ENCODE results near the gene PRICKLE1.

PRICKLE1 gene

GRCh38 chr12:42586268-42586667 lies 3.3 kb downstream of the PRICKLE1 start:
- H3K4me3 ChIP-seq (ENCODE audit: low read depth, low read length) = peak overlapping the region; percentile 9
- TF ChIP-seq, protein P1, sequence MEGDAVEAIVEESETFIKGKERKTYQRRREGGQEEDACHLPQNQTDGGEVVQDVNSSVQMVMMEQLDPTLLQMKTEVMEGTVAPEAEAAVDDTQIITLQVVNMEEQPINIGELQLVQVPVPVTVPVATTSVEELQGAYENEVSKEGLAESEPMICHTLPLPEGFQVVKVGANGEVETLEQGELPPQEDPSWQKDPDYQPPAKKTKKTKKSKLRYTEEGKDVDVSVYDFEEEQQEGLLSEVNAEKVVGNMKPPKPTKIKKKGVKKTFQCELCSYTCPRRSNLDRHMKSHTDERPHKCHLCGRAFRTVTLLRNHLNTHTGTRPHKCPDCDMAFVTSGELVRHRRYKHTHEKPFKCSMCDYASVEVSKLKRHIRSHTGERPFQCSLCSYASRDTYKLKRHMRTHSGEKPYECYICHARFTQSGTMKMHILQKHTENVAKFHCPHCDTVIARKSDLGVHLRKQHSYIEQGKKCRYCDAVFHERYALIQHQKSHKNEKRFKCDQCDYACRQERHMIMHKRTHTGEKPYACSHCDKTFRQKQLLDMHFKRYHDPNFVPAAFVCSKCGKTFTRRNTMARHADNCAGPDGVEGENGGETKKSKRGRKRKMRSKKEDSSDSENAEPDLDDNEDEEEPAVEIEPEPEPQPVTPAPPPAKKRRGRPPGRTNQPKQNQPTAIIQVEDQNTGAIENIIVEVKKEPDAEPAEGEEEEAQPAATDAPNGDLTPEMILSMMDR (IDR thresholded peaks at IDR 0.05; ENCODE audit: low read depth, low read length) = peak; percentile 50
- DNase-seq (ENCODE audit: low read depth, low spot score) = no peak
- in situ Hi-C loops (cut with HindIII; ENCODE audit: low sequenced_read_pairs) = no loop called here

- DNase-seq (ENCODE audit: low read depth, low spot score) = no peak
Measured at GRCh38 chr12:42585841-42586216, 3.7 kb downstream of the PRICKLE1 start.

GRCh38 chr12:42585154-42585840 lies 4.2 kb downstream of the PRICKLE1 start:
- TF ChIP-seq, protein P1 (IDR thresholded peaks at IDR 0.05; ENCODE audit: low read depth, low read length) = no peak
- H3K4me3 ChIP-seq (ENCODE audit: low read depth, low read length) = no peak overlapping the region
- in situ Hi-C loops (cut with HindIII; ENCODE audit: low sequenced_read_pairs) = no loop called here
- no peak for DNase-seq (ENCODE audit: low read depth, low spot score)

More at GRCh38 chr12:42585841-42586216, 3.7 kb downstream of the PRICKLE1 start:
- TF ChIP-seq, protein P1 (IDR thresholded peaks at IDR 0.05; ENCODE audit: low read depth, low read length) = no peak
- in situ Hi-C loops (cut with HindIII; ENCODE audit: low sequenced_read_pairs) = no loop called here
- no peak overlapping the region for H3K4me3 ChIP-seq (ENCODE audit: low read depth, low read length)

DNA sequence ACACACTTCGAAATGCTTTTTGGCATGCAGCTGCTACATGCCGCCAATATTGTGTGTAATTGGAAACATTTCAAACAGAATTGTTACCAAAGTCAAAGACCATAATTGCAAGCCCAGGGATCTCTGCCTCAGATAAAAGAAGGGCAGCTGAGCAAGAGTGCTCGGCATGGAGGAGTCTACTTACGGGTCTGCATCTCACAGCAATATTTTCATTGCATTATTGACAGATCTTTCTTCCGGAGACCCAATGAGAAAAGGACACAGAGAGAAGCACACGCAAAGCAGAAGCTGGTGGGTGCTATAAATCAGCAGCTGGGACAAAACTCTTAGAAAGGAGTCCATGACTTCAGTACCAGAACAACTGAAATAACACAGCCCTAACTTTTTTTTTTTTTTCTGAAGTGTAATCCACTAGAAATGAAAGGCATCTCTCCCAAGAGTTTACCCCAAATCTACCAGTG lies 4.9 kb downstream of the PRICKLE1 start:
- TF ChIP-seq, protein P1 (IDR thresholded peaks at IDR 0.05; ENCODE audit: low read depth, low read length) = no peak
- in situ Hi-C loops (cut with HindIII; ENCODE audit: low sequenced_read_pairs) = no loop called here
- DNase-seq (ENCODE audit: low read depth, low spot score) = peak; percentile 24
- H3K4me3 ChIP-seq (ENCODE audit: low read depth, low read length) = no peak overlapping the region

DNA sequence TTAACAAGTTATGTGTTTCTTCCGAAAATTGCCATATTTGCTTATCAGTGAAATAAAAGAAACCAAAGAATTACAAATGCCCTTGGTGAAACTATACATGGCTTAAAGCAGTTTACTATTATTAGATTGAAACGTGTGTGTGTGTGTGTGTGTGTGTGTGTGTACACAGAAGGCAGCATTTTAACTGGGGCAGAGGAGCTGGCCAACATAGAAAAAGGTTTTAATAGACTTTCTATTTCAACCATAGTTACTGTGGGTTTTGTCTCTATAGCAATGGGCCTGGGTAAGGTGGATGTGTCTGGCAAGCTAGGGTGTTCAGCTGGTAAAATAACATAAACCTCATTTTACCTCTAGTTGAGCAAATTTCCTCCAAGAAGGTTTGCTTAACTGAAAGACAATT lies 6.5 kb downstream of the PRICKLE1 start:
- in situ Hi-C loops (cut with HindIII; ENCODE audit: low sequenced_read_pairs) = no loop called here
- no peak overlapping the region for H3K4me3 ChIP-seq (ENCODE audit: low read depth, low read length)
- no peak for DNase-seq (ENCODE audit: low read depth, low spot score)
- TF ChIP-seq, protein P1 (IDR thresholded peaks at IDR 0.05; ENCODE audit: low read depth, low read length) = no peak

DNA sequence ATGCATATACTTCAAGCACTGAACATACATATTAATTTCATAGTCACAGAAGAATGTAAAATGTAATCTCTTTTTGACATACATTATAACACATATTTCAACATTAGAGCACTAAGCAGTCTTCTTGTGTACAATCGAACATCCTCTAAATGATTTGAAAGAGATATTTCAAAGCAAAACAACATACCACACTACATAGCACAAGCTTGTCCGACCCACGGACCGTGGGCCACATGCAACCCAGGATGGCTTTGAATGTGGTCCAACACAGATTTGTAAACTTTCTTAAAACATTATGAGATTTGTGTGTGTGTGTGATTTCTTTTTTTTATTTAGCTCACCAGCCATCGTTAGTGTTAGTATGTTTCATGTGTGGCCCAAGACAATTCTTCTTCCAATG lies 7.0 kb downstream of the PRICKLE1 start:
- in situ Hi-C loops (cut with HindIII; ENCODE audit: low sequenced_read_pairs) = no loop called here
- no peak for DNase-seq (ENCODE audit: low read depth, low spot score)
- H3K4me3 ChIP-seq (ENCODE audit: low read depth, low read length) = no peak overlapping the region
- TF ChIP-seq, protein P1 (IDR thresholded peaks at IDR 0.05; ENCODE audit: low read depth, low read length) = no peak
